HG03066 (cell line): ENCODE data around the gene ANO2.

Experiments
- ATAC-seq: cut with Tn5 transposase; IDR thresholded peaks from one replicate; pipeline ENCODE4 v1.9.1; 2021; ENCODE audit warnings: low read depth; ENCODE audit not compliant: unreplicated experiment

Gene ANO2

DNA sequence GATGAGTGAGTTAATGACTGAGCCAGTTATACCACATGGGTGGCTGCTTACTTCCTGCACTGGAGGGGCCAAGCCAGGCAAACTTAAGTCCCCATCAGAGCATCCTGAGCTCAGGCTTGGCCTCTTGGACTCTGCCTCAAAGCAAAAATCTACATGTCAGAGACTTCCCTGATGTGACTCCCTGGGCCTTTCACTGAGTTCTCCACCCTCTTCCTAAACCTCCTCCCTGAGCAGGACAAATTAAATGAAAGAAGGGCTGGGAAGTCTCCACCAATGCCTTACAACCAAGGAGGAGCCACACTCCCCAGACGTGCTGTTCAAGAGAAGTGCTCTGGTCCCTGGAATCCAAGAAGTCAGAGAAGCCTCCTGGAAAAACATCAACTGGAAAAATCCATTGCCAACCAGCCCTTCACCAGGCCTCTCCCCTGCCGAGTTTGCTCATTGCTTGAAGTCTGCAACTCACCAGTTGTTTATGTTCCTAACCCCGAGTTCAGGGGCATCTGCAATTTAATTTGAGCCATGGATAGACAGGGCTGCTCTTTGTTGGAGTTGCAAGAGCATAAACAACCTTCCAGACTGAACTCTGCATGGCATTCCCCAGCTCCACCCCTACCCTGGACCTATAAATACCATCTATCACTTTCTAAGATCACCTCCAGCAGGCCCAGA is 160.5 kb downstream of the ANO2 start:
- ATAC-seq: no peak

GRCh38 chr12:5783289-5783920 is 161.7 kb downstream of the ANO2 start:
- ATAC-seq: no peak

GRCh38 chr12:5780536-5780935 is 164.5 kb downstream of the ANO2 start:
- no peak for ATAC-seq

GRCh38 chr12:5779401-5779800 is 165.7 kb downstream of the ANO2 start:
- no peak for ATAC-seq

GRCh38 chr12:5778821-5779220 is 166.2 kb downstream of the ANO2 start:
- no peak for ATAC-seq

DNA sequence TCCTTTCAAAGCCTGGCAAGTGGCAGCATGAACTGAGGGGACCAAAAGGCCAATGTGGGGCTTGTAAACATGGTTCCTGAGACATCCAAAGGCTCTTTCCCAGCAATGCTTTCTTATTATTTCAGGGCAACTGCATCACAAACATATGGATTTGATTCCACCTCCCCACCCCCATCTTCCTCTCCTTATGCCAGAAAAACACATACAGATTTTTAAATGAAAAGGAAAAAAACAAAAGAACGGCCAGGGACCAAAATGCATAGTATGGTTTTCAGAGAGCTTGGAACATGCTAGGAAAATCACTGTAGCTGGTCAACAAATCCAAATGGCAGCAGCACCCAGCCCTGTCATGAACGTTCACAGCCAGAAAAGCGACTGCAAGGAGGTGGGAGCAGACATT is 167.6 kb downstream of the ANO2 start:
- no peak for ATAC-seq

DNA sequence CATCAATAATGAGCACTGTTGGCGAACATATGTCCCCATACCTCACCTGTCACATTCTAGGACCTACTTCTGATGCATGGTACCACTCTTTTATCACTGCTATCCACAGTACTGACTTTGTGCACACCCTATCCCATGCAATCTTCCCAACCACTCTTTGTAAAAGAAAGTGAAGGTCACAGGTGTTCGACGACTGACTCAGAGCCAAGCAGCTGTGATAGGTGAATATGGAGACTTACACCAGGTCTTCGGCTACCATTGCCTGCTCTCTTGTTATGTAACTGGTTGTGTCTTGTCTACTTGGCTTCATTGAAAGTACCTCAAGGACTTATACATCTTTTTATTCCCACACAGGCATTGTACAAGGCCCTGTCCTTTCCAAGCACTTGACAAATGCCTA is 169.0 kb downstream of the ANO2 start:
- no peak for ATAC-seq

- ATAC-seq: no peak
These were observed 171.5 kb downstream of the ANO2 start for GRCh38 chr12:5773550-5773949.

DNA sequence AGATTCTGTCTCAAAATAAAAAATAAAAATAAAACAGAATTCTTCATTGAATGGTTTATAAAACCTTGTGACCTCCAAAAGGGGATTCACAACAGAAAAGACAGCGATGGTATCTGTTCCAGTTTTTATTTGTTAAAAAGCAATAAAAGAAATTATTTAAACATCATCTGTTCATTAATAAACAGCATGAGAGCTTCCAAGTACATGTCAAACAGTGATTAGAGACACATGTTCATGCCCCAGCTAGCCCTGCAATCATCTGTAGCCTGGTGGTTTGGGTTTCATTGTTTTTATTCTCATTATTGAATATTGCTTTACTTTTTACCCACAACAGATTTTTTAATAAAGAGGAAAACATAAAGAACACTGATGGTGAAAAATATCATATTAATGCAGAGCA is 173.3 kb downstream of the ANO2 start:
- no peak for ATAC-seq

- no peak for ATAC-seq
These were observed 174.3 kb downstream of the ANO2 start for GRCh38 chr12:5770727-5771126.

- ATAC-seq: no peak
These were observed 176.4 kb downstream of the ANO2 start for GRCh38 chr12:5768581-5769196.

GRCh38 chr12:5768171-5768570 is 176.9 kb downstream of the ANO2 start:
- ATAC-seq: no peak

- no peak for ATAC-seq
These were observed 186.7 kb downstream of the ANO2 start for GRCh38 chr12:5758347-5758746.

DNA sequence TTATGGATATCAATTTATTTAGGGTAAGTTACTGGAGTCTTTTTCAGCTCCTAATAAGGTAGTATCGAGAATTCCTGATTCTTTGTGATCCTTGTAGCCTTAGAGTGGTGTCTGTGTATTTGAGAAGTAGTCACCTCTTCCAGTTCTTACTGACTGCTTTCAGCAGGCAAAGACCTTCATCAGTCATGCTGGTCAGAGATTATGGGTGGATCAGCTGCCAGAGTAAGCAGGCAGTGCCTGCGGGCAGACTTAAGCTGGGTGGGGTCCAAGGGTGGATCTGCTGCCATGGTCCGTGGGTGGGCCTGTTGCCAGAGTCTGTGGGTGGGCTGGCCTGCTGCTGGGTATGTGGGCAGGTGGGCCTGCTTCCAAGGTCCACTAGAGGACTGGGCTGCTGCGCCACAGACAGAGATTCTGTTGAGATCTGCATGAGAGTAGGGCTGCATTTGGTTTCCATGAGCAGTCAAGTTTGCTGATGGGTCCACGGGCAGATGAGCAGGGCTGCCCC is 188.7 kb downstream of the ANO2 start:
- no peak for ATAC-seq

- ATAC-seq: no peak
These were observed 197.0 kb downstream of the ANO2 start for GRCh38 chr12:5748027-5748426.

DNA sequence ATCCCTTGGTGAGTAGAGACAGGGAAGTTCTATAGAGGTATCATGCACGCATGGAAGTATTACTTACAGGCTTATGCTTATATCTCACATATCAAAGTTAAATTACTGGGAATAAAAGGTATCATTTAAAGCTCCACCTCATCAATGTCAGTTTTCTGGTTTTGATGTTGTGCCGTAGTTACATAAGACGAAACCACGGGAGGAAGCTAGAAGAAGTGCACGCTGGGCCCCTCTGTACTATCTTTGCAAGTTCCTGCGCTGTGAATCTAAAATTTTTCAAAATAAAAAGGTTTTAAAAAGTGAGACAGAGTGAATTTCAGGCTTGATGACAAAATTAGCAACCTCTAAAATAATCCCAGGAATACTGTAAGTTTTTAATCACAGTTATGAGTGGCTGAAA is 198.1 kb downstream of the ANO2 start:
- ATAC-seq: no peak

DNA sequence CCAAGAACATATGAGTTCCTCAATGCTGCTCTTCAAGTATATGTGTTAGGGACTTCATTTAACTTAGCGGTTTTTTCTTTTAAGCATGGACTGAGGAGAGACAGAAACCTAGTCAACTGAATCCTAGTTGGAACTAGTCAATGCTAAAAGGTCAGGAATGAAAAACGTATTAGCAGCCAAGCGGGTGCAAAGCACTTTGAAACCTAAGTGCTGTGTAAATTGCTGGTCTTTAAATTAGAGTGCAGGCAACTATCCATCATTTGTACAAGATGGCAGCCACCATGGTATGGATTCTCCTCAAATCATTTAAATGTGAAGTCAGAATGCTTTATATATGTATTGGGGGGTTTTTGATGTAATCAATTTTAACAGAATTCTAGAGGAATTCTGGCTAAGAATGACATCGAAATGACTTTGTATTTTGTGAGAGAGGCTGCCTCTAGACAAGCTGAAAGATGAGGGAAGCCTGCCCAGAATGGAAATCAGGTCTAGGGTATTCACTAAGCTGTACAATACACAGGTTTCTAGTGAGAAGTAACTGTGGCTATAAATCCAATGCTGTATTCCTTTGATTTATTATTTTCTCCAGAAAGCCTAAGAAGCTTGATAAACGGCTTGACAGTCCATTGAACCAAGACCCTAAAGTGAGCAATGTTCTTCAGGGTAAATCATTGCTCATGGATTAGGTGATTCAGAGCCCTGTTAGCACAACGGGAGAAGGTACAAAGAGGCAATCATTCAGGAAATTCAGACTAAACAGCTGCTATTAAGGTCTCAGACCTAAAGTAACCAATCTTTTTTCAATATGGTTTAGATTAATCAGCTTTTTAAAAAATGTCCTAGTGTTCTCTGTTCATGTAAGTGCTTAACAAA is 198.8 kb downstream of the ANO2 start:
- no peak for ATAC-seq

DNA sequence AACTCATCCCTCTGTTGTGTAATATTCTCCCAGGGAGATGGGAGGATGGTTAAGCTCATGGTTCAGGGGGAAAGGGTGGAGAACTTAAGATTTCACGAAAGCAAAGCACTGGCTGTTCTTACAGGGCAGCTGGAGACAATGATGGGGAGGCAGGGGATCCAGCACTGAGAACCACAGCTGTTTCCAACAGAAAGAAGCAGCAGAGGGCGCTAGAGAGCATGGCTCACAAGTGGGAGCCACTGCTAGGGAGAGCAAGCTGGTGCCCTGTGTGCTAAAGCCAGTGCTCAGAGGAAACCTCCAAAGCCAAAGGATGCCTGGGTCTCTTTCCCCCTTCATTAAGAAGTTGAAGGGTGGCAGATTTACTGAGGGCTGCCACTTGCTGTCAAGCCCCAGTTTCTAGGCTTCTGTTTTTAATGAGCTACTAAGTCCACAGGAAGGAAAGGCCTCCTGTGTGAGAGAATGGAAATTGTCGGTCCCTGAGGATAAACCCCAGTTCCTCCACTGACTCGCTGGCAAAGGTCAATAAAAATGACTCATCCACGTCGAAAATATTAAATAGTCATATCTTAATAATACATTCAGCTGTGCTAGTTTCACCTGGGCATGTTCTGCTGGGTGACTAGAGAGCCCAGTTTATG is 199.7 kb downstream of the ANO2 start:
- no peak for ATAC-seq

DNA sequence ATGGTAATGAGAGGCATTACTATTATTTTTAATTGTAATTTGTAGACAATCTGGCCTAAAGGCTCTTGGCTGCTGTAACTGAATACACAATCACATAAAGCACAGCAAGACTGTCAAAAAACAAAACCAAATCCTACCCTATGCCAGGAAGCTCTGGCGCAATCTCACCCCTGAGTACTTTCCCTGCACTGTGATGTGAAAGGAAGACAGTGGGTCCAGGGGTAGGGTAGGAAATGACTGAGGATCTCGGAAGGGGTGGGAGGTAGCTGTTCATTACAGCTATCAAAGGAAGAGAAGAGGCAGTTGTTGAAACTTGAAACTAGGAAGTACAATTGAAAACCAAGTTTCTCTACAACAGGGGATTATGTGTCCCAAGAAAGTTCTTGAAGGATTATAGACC is 202.8 kb downstream of the ANO2 start:
- ATAC-seq: no peak

- no peak for ATAC-seq
These were observed 205.1 kb downstream of the ANO2 start for GRCh38 chr12:5739917-5740316.

DNA sequence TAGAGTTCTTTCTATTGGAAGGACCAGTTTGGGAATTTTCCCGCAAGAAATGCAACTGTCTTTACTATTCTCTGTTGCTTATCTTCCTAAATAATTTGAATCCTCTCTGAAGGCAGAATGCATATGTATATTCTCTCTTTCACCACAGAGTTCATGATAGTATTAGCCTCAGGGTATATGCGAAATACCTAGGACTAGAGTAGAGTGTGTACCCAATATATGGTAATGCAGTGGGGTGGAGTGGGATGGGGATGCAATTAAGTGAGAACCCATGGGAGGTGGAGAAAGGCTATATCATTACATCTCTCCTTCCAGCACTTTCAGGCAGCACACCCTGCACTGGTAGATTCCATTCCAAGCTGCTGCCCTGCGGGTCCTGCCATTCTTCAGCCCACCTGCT is 207.3 kb downstream of the ANO2 start:
- no peak for ATAC-seq
